Measurements from ENCODE around the gene ALDH16A1.
"Not testable (repeated sequence)": the region's sequence is repeated elsewhere in the genome, so short reads cannot be mapped to it uniquely, and the experiment has no call there.

ALDH16A1 gene

GRCh38 chr19:49441960-49442350 is 11.1 kb upstream of the ALDH16A1 start:
- DNase-seq, result no peak

DNA sequence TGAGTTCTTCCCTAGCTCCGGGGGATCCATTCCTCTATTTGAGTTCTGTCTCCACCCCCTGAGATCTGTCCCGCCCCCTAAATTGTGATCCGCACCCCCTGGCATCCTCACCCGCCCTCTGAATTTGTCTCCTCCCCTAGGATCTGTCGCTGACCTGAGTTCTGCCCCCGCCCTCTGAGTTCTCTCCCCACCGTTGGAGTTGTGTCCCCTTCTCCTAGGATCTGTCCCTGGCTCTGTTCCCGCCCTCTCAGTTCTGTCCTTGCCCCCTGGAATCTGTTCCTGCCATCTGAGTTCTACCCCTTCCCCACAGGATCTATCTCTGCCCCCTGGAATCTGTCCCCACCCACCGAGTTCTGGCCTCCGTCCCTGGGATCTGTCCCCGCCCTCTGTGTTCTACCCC is 10.7 kb upstream of the ALDH16A1 start:
- DNase-seq, result peak; percentile 28

GRCh38 chr19:49442771-49443365 is 10.2 kb upstream of the ALDH16A1 start:
- DNase-seq, result peak; percentile 69

GRCh38 chr19:49443366-49444099 is 9.5 kb upstream of the ALDH16A1 start:
- DNase-seq, result peak; percentile 93

- not testable (repeated sequence) for DNase-seq
Measured at GRCh38 chr19:49444100-49444700, 8.8 kb upstream of the ALDH16A1 start.

DNA sequence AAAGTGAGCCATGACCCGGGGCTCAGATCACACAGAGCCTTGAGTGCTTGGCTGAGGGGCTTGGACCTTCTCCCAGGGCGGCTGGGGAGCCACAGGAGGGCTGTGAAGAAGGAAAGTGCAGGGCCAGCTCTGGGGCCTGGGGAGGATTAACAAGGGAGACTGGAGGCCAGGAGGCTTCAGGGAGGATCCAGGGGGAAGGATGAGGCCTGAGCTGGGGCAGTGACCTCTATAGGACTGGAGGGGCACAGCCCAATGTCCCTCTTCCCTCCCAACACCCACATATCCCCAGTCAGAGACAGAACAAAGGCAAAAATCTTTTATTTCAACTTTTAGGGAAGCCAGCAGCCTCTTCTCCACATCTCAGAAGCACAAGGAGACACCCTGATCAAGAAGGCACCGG is 7.0 kb upstream of the ALDH16A1 start:
- no peak for DNase-seq

DNA sequence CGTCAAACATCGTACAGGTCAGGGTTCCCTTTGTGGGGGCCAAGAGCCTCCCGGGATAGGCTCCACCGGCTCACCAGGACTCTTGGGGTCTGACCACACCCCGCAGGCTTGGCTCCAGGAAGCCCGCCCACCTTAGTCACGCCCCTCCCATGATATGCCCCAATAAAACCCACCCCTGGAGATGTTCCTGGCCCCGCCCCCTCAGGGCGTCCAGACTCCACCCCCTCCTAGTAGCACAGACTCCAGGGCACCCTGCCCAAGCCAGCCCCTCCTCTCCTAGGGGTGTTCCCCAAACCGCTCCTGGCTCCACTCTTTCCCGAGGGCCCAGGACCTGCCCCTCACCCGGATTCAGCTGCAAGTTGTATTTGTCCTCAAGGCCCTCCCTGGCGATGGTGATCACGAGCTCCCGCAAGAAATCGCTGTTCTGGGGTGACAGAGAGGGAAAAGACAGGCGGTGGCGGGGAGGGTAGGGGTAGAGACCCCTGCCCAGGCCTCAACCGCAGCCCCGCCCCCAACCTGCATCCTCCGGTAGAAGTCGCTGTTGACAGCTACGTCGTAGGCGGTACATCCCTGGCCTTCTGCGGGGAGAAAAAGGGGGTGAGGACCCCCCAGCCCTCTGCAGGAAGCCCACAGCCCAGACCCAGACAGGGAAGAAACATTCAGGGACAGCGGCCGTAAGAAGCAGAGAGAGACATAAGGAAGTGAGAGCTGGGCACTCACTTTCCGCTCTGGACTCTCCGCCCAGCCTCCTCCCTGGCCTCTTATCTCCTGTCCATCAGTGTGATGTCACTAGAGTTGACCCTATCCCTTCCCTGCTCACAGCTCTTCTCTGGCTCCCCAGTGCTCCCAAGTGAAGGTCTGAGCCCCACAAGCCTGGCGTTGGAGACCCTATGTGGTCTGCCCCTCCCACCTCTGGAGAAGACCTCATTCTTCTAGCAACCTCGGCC is 5.3 kb upstream of the ALDH16A1 start:
- DNase-seq, result peak; percentile 45

DNA sequence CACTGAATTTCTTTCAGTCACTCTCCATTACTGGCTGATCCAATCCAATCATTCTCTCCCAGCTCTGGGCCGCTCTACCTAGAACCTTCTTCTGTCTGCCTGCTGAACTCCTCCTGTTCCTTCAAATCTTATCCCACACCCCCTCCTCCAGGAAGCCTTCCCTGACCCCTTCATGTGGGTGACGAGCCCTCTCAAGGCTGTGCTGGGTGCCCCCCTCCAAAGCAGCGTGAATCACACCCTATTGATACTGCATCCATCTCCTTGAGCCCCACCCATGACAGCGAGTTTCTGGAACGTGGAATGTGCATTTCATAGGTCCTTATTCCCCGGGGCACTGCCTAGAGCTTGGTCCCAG is 4.6 kb upstream of the ALDH16A1 start:
- no peak for DNase-seq

GRCh38 chr19:49450405-49450804 is 2.6 kb upstream of the ALDH16A1 start:
- DNase-seq, result no peak

DNA sequence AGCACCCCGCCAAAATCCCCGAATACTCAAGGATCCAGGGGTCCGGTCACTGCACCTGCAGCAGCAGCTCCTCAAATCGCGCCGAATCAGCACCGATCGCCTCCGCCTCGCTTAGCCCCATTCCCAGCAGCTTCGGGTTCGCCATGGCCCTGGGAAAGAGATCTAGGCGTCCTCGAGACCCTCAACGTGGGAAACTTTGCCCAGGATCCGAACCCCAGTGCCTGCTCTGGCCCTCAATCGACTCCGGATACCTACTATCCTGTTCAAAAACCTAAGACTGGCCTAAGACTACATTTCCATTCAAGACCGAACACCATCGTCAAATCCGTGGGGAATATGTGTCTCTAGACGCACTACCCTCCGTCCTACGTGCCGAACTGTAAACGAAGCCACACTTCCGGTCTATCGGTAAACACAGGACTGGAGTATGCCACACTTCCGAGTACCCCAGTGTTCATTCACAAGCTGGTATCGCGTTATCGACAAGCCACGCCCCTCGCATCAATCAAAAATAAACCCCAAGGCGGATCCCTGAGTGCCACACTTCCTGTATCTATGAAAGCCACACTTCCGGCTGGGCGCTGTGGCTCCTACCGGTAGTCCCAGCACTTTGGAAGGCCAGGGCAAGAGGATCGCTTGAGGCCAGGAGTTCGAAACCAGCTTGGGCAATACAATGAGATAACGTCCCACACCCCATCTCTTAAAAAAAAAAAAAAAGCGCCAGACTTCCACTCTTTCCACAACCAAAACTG is 1.4 kb upstream of the ALDH16A1 start, which contains the start of gene PIH1D1:
TSS of gene PIH1D1 (minus strand) at position 385 of the 752 bp plus-strand sequence. CDS start at position 145, 240 bp downstream.
- DNase-seq, result peak; percentile 96

GRCh38 chr19:49453757-49454240 is 774 bp downstream of the ALDH16A1 start:
- no peak for DNase-seq

DNA sequence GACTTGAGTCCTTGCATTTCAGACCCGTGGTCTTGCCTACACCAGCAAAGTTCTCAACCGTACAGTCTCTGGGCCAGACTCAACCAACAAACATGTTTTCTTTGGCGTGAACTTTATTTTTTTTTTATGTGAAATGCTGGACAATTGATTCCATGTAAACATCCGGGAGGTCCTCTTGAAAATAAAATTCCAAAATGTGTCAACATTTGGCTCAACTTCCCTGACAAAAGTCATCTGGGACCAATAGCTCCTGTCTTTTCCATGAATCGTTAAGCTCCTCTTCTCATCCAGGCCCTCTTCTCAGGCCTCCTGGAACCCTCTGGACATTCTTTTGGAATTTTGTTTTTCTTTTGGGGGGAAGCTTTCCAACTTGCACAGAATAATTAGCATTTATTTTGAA is 2.7 kb downstream of the ALDH16A1 start:
- no peak for DNase-seq

DNA sequence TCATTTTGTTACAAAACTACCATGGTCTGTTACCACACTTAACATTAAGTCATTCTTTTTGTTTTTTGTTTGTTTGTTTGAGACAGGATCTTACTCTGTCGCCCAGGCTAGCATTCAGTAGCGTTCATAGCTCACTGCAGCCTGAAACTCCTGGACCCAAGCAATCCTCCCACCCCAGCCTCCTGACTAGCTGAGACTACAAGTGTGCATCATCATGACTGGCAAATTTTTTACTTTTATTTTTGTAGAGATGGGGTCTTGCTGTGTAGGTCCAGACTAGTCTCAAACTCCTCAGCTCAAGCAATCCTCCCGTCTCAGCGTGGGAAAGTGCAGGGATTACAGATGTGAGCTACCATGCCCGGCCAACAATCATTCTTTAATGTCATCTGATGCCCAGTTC is 3.3 kb downstream of the ALDH16A1 start:
- DNase-seq, result no peak

DNA sequence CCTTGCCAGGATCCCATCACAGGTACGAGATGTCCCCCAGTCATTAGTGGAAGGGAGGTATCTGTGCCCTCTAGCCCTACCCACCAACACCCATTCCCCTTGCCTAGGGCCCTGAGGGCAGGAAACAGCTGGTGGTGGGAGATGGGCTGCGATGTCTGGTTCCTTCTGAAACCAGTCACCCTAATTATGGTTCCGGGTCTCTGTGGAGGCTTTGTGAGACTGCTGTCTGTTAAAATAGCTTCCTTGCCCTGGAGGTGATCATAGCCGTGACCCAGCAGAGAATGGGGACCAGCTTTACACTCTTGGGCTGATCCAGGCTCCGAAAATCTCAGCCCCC is 5.5 kb downstream of the ALDH16A1 start:
- no peak for DNase-seq

DNA sequence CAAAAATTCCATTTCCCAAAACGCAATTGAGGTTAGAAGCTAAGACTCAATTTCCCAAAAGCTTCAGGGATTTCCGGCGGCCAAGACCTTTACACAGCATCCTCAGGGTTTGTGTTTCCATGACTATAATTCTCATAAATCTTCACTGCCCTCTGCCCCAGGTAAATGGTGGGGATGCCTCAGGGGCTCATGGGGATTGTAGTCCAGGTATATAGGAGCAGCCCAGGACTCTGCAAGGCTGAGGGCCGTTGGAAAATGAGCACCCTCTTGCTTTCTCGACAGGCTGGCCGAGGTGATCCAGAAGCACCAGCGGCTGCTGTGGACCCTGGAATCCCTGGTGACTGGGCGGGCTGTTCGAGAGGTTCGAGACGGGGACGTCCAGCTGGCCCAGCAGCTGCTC is 6.4 kb downstream of the ALDH16A1 start:
- no peak for DNase-seq

DNA sequence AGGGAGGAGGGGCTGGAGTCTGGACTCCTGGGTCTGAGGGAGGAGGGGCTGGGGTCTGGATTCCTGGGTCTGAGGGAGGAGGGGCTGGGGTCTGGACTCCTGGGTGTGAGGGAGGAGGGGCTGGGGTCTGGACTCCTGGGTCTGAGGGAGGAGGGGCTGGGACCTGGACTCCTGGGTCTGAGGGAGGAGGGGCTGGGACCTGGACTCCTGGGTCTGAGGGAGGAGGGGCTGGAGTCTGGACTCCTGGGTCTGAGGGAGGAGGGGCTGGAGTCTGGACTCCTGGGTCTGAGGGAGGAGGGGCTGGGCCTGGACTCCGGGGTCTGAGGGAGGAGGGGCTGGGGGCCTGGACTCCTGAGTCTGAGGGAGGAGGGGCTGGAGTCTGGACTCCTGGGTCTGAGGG is 8.1 kb downstream of the ALDH16A1 start:
- not testable (repeated sequence) for DNase-seq

DNA sequence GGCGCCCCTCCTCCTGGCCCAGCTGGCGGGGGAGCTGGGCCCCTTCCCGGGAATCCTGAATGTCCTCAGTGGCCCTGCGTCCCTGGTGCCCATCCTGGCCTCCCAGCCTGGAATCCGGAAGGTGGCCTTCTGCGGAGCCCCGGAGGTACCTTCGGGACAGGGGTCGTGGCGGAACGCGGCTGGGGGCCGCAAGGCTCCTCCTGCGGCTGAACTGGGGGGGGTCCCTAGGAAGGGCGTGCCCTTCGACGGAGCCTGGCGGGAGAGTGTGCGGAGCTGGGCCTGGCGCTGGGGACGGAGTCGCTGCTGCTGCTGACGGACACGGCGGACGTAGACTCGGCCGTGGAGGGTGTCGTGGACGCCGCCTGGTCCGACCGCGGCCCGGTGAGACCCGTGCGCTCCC is 8.6 kb downstream of the ALDH16A1 start:
- no peak for DNase-seq

DNA sequence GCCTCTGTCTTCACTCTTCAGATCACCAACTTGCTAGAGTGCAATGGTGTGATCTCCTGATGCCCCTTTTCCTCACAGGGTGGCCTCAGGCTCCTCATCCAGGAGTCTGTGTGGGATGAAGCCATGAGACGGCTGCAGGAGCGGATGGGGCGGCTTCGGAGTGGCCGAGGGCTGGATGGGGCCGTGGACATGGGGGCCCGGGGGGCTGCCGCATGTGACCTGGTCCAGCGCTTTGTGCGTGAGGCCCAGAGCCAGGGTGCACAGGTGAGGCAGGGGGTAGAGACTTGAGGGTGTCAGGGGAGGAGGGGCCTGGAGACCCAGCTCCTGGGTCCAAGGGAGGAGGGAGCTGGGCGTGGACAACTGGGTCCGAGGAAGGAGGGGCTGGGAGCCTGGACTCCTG is 9.5 kb downstream of the ALDH16A1 start:
- DNase-seq, result no peak

GRCh38 chr19:49463960-49464740 is 11.1 kb downstream of the ALDH16A1 start:
- no peak for DNase-seq

- DNase-seq, result no peak
Measured at GRCh38 chr19:49465371-49465770, 12.3 kb downstream of the ALDH16A1 start.

- no peak for DNase-seq
Measured at GRCh38 chr19:49468199-49468598, 15.2 kb downstream of the ALDH16A1 start.

Data from stimulated activated CD4-positive, alpha-beta T cell treated with anti-CD3 and anti-CD28 coated beads, Interleukin-1b, Interleukin-23, amount 100 ng/mL, for 48 hours (primary cell).